Measurements from ENCODE around the gene DISC1. TPM values are rescaled to one million over a fixed set of nuclear protein-coding genes. Genes with fewer than 3 reads are reported as not detected.

Gene DISC1
- total RNA-seq, 2 experiments from 2014 or later, result 4.4 to 14.4 TPM

GRCh38 chr1:232047473-232047872 is 420.9 kb downstream of the DISC1 start:
- ATAC-seq (no peak), DNase-seq (no peak)
- no peak overlapping the region for H3K27ac Mint-ChIP-seq
- CTCF ChIA-PET, result no interaction called here
- H3K4me3 Mint-ChIP-seq, result no peak overlapping the region
- H3K4me1 Mint-ChIP-seq, result no peaks in the 10 kb centered on the region
- peaks cover 7% of the 10 kb centered on the region for H3K27me3 Mint-ChIP-seq
- H3K9me3 Mint-ChIP-seq (ENCODE audit: low read depth), result no peaks in the 10 kb centered on the region
- no peaks in the 10 kb centered on the region for H3K36me3 Mint-ChIP-seq

DNA sequence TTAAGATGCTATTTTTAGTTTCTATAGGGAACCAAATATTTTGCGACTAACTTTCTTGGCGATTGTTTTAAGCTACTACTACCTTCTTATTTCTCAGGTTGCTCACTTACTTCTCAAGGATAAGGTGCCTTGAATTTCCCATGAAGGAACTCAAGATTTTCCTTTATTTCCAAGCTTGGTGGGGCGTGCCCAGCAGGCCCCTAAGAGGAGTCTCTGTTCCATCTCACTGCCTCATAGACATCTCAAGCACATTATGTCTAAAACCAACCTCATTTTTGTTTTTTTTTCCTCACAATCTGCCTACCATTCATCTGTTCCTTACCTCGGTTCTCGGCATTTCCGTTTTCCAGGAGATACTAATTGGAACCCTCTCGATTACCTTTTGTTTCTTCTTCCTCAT is 421.9 kb downstream of the DISC1 start:
- H3K27me3 Mint-ChIP-seq, result peaks cover 7% of the 10 kb centered on the region
- DNase-seq (no peak), ATAC-seq (no peak)
- no peak overlapping the region for H3K27ac Mint-ChIP-seq
- H3K36me3 Mint-ChIP-seq, result no peaks in the 10 kb centered on the region
- CTCF ChIA-PET, result no interaction called here
- H3K4me1 Mint-ChIP-seq, result no peaks in the 10 kb centered on the region
- no peak overlapping the region for H3K4me3 Mint-ChIP-seq
- H3K9me3 Mint-ChIP-seq (ENCODE audit: low read depth), result no peaks in the 10 kb centered on the region

- DNase-seq, result no peak
- H3K9me3 Mint-ChIP-seq (ENCODE audit: low read depth), result no peaks in the 10 kb centered on the region
- no peaks in the 10 kb centered on the region for H3K4me1 Mint-ChIP-seq
- peaks cover 4% of the 10 kb centered on the region for H3K27me3 Mint-ChIP-seq
- no peak overlapping the region for H3K4me3 Mint-ChIP-seq
- no peaks in the 10 kb centered on the region for H3K36me3 Mint-ChIP-seq
- ATAC-seq, result no peak
- no peak overlapping the region for H3K27ac Mint-ChIP-seq
- CTCF ChIA-PET, result no interaction called here
Measured at GRCh38 chr1:232049335-232049734, 422.7 kb downstream of the DISC1 start.

GRCh38 chr1:232057217-232057895 is 430.8 kb downstream of the DISC1 start:
- Mint-ChIP-seq H3K9me3 (ENCODE audit: low read depth) (no peaks in the 10 kb centered on the region), H3K27ac (no peak overlapping the region), H3K36me3 (no peaks in the 10 kb centered on the region), H3K27me3 (no peaks in the 10 kb centered on the region), H3K4me1 (no peaks in the 10 kb centered on the region), H3K4me3 (no peak overlapping the region)
- DNase-seq (no peak), ATAC-seq (no peak)
- CTCF ChIA-PET, result no interaction called here

DNA sequence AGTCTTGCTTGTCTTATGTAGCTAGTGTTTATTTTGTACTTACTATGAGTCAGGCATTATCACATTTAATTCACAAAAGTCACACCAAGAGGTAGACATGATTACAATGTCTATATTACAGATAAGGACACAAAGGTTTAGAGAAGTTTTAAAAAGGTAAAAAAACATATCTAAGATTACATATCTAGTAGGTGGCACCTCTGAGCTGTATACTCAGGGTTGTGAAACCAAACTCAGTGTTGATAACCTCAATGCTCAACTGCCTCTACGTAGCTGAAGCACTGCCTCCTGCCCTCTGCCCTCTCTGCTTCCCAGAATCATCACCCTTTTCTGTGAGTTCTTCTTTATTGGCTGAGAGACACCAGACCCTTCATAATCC is 431.3 kb downstream of the DISC1 start:
- Mint-ChIP-seq H3K9me3 (ENCODE audit: low read depth) (no peaks in the 10 kb centered on the region), H3K27me3 (no peaks in the 10 kb centered on the region), H3K4me1 (no peaks in the 10 kb centered on the region), H3K27ac (no peak overlapping the region), H3K4me3 (no peak overlapping the region), H3K36me3 (no peaks in the 10 kb centered on the region)
- ATAC-seq (no peak), DNase-seq (no peak)
- CTCF ChIA-PET, result no interaction called here

- Mint-ChIP-seq H3K9me3 (ENCODE audit: low read depth) (no peaks in the 10 kb centered on the region), H3K4me3 (no peak overlapping the region), H3K36me3 (no peaks in the 10 kb centered on the region), H3K4me1 (no peaks in the 10 kb centered on the region), H3K27me3 (no peaks in the 10 kb centered on the region), H3K27ac (no peak overlapping the region)
- DNase-seq (no peak), ATAC-seq (no peak)
- CTCF ChIA-PET, result no interaction called here
Measured at GRCh38 chr1:232059726-232060374, 433.3 kb downstream of the DISC1 start.

- Mint-ChIP-seq H3K4me1 (no peaks in the 10 kb centered on the region), H3K36me3 (no peaks in the 10 kb centered on the region), H3K9me3 (ENCODE audit: low read depth) (no peaks in the 10 kb centered on the region), H3K27me3 (no peaks in the 10 kb centered on the region), H3K27ac (no peak overlapping the region), H3K4me3 (no peak overlapping the region)
- CTCF ChIA-PET, result no interaction called here
- ATAC-seq (no peak), DNase-seq (no peak)
Measured at GRCh38 chr1:232062967-232063366, 436.4 kb downstream of the DISC1 start.

- Mint-ChIP-seq H3K27me3 (no peaks in the 10 kb centered on the region), H3K27ac (no peak overlapping the region), H3K4me1 (no peaks in the 10 kb centered on the region), H3K9me3 (ENCODE audit: low read depth) (no peaks in the 10 kb centered on the region), H3K4me3 (no peak overlapping the region), H3K36me3 (no peaks in the 10 kb centered on the region)
- ATAC-seq (no peak), DNase-seq (no peak)
- CTCF ChIA-PET, result no interaction called here
Measured at GRCh38 chr1:232066521-232066920, 439.9 kb downstream of the DISC1 start.

DNA sequence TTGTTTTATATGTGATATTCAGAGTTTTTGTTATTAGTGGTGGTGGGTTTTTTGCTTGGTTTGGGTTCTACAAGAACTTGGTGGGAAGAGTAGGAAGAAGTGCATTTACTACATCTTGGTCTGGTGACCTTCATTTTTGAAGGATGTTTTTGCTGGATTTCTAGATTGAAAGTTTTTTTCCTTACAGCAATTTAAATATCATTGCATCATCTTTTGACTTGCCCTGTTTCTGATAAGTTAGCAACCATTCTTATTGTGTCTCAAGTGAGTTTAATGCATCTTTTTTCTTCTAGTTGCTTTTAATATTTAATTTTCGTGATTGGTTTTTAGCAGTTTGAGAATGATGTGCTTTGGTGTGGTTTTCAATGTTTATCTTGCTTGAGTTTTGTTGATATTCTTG is 447.7 kb downstream of the DISC1 start:
- Mint-ChIP-seq H3K27ac (no peak overlapping the region), H3K4me1 (no peaks in the 10 kb centered on the region), H3K27me3 (peaks cover 16% of the 10 kb centered on the region), H3K36me3 (no peaks in the 10 kb centered on the region), H3K9me3 (ENCODE audit: low read depth) (no peaks in the 10 kb centered on the region), H3K4me3 (no peak overlapping the region)
- DNase-seq (no peak), ATAC-seq (no peak)
- CTCF ChIA-PET, result no interaction called here

DNA sequence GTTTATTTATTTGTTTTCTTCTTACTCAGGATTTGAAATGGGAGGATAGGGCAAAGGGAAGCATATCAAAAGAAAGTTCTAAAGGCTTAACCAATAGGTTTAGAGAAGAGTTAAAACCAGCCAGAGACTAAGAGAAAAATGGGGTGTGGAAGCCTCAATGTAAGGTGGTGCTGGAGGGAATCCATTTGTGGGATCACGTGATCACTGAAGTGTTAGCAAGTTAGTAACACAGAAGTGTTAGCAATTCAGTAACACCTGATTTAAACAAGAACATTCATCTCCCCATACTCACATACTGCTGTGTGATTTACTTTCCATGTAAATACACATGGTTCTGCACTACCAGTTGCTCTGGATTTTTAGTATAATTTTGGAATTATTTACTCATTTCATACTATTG is 451.2 kb downstream of the DISC1 start:
- H3K27me3 Mint-ChIP-seq, result peaks cover 16% of the 10 kb centered on the region
- no peak overlapping the region for H3K27ac Mint-ChIP-seq
- H3K36me3 Mint-ChIP-seq, result no peaks in the 10 kb centered on the region
- no peaks in the 10 kb centered on the region for H3K4me1 Mint-ChIP-seq
- DNase-seq (no peak), ATAC-seq (no peak)
- H3K4me3 Mint-ChIP-seq, result no peak overlapping the region
- CTCF ChIA-PET, result no interaction called here
- no peaks in the 10 kb centered on the region for H3K9me3 Mint-ChIP-seq (ENCODE audit: low read depth)

- CTCF ChIA-PET, result no interaction called here
- DNase-seq (no peak), ATAC-seq (no peak)
- H3K36me3 Mint-ChIP-seq, result no peaks in the 10 kb centered on the region
- H3K4me1 Mint-ChIP-seq, result no peaks in the 10 kb centered on the region
- H3K27ac Mint-ChIP-seq, result no peak overlapping the region
- H3K4me3 Mint-ChIP-seq, result no peak overlapping the region
- H3K9me3 Mint-ChIP-seq (ENCODE audit: low read depth), result no peaks in the 10 kb centered on the region
- H3K27me3 Mint-ChIP-seq, result no peaks in the 10 kb centered on the region
Measured at GRCh38 chr1:232084584-232085223, 458.1 kb downstream of the DISC1 start.

DNA sequence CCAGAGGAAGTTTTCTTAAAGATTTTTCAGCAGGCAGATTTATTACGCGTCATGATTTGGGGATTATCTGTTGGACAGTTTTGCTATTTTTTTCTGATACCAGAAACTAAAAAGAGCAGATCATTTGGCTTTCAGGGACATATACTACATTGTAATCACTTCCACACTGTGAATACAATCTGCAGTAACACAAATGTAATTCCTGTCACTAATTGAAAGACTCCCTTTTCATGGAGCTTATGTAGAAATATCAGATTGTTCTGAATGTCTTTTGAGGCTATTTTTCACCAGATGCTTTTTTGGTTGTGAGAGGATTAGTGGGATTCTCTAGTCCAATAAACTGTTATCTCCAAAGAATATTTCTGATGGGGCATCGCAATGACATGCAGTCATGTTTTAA is 464.2 kb downstream of the DISC1 start:
- no peak overlapping the region for H3K27ac Mint-ChIP-seq
- CTCF ChIA-PET, result no interaction called here

More for the DNA sequence above, 464.2 kb downstream of the DISC1 start:
- no peaks in the 10 kb centered on the region for H3K9me3 Mint-ChIP-seq (ENCODE audit: low read depth)
- ATAC-seq (no peak), DNase-seq (no peak)
- H3K4me3 Mint-ChIP-seq, result no peak overlapping the region
- no peaks in the 10 kb centered on the region for H3K4me1 Mint-ChIP-seq
- H3K36me3 Mint-ChIP-seq, result no peaks in the 10 kb centered on the region
- peaks cover 4% of the 10 kb centered on the region for H3K27me3 Mint-ChIP-seq
